RPMI7951 (cell line): ENCODE data around the gene KIF26A. TPM values are rescaled to one million over a fixed set of nuclear protein-coding genes. Genes with fewer than 3 reads are reported as not detected.

Source experiments
- DNase-seq: peaks from one replicate; pipeline ENCODE4 v3.0.0-alpha.2; 2012; ENCODE audit warnings: low read depth
- total RNA-seq: library from RNA; depleted of rRNA; stranded (reverse); fragments of >200 nt; shearing (Covaris generic); gene quantifications from 2 replicates; pipeline ENCODE4 v1.2.3, GENCODE V29; 2014

KIF26A gene
- total RNA-seq, 1 experiment from 2014 or later, result not detected

DNA sequence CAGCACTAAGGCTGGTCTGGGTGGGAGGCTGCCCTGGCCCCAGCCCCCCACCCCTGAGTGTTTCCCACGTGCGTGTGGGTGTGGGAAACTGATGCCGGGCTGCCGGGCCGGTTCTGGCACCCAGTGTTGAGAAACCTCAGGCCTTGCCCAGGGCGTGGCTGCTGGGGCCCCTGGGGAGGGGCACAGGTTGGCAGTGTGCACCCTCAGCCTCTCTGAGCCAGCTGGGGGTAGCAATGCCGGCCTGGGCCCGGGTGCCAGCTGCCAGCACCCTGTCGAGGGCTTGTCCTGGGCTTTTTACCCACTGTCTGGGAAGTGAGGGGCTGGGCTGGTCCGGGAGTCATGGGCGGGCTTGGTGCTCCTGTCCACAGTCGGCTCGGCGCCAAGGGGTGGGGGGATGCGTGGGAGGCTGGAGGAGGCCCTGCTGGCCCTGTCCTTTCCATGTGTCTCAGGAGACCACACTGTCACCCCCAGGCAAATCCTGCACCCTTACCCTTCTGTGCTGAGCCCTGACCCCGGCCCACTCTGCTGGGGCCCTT, 37.2 kb upstream of the KIF26A start:
- DNase-seq, result no peak

DNA sequence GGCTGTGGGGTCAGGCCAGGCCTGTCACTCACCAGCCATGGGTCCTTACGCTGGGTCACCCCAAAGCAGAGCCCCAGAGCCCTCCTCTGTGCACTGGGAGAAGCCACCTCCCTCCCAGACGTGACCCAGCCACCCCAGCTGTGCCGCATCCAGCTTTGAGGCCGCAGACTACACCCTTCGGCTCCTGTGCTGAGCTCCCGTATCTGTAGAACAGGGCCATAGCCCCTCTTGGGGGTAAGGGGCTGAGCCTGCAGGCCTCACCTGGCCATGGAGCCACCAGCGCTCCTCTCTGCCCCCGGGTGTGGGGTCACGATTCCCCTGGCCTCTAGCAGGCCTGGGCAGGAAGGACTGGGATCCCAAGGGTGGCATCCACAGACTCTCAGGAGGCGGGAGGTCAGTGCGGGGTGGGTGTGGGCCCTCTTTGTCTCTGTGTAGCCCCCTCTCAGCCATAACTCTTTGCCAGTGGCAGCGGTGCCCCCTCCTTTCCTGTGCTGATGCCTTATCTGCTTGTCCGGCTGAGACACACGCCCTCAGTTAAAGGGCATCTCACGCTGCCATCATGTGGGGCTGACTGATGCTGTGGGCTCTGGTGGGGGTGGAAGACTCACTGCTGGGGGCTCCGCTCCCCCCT, 36.6 kb upstream of the KIF26A start:
- no peak for DNase-seq

DNA sequence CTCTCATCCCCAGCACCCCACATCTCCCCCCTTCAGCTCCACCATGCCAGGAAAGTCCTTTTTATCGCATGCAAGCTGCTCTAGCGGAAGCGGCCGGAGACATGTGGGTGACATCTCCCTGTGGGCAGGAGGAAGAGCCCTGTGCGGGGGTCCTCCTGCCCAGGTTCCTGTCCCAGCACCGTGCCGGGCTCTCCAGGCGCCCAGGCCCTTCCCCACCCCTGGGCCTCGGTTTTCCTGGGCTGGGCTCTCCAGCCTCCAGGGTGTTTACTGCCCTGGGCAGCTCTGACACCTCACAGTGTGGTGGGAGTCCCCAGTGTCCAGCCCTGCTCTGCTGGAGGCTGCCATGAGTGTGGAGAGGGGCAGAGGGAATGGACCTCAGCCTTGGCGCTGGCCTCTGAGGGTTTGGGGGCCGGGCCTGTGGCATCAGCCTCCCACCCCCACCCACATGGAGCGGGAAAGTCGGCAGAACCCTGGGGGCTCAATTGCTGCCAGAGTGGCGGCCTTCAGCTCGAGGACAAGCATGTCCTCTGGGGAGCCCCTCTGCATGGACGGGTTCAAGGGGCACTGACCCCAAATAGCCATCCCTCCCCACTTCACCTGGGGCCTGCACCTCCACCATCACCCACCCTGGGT, 36.0 kb upstream of the KIF26A start:
- no peak for DNase-seq

DNA sequence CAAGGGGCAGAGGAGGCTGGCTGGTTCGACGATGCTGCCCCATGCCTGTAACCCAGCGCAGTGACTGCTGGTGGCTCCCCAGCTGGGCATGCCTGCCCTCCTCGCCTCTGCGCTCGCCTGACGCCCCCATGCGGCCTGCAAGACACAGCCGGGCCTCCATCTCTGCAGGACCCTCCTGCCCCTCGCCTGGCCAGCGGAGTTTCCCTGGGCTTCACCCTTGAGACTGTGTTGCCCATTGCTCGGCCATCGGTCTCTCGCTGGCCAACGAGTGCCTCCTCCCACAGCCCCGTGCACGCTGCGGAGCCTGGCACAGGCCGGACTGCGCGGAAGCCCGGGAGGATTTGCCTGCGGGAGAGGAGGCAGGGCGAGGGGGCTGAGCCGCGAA, 35.3 kb upstream of the KIF26A start:
- no peak for DNase-seq

DNA sequence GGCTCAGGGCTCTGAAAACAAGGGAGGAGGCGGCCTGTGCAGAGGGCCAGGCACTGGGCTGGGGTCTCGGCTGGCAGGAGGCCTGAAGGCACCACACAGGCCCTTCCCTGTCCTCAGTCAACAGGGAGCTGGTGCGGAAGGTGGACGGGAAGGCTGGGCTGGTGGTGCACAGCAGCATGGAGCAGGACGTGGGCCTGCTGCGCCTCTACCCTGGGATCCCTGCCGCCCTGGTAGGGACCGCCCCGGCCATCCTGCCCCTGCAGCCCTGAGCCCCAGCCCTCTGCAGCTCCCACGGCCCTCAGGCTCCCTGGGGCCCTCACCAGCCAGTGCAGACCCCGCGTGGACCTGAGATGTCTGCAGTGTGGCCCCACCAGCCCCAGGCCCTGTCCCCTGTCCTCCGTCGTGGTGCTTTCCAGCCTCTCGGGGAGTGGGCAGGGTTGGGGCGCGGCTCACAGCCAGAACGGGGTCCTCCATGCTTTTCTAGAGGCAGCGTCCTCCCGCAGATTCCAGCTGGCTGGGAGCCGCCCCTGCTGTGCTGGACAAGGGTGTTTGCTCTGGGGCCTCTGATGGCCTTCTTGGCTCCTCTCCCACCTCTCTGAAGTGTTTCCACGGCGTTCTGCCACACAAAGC, 34.8 kb upstream of the KIF26A start:
- no peak for DNase-seq

DNA sequence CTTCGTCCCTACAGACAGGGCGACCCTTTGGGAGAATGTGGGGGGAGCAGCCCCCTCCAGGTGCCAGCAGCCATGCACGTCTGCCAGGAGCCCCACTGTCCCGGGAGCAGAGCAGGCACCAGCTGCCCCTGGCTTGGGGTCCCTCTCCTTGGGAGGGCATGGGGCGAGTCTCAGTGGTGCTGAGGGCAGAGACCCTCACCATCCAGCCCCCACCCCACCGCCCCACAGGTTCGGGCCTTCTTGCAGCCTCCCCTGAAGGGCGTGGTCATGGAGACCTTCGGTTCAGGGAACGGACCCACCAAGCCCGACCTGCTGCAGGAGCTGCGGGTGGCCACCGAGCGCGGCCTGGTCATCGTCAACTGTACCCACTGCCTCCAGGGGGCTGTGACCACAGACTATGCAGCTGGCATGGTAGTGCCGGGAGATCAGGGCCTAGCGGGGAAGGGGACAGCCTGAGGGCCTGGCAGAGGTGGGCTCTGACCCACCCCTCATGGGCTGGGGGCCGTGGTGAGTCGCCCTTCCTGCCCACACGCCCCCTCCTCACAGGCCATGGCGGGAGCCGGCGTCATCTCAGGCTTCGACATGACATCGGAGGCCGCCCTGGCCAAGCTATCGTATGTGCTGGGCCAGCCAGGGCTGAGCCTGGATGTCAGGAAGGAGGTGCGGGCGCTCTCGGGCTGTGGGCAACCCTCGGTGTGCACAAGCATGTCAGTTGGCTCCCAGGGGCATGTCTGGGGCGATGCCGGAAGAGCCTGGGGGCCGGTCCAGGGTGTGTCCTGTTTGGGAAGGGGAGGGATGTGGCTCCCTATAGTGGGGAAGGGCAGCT, 34.1 kb upstream of the KIF26A start:
- no peak for DNase-seq

DNA sequence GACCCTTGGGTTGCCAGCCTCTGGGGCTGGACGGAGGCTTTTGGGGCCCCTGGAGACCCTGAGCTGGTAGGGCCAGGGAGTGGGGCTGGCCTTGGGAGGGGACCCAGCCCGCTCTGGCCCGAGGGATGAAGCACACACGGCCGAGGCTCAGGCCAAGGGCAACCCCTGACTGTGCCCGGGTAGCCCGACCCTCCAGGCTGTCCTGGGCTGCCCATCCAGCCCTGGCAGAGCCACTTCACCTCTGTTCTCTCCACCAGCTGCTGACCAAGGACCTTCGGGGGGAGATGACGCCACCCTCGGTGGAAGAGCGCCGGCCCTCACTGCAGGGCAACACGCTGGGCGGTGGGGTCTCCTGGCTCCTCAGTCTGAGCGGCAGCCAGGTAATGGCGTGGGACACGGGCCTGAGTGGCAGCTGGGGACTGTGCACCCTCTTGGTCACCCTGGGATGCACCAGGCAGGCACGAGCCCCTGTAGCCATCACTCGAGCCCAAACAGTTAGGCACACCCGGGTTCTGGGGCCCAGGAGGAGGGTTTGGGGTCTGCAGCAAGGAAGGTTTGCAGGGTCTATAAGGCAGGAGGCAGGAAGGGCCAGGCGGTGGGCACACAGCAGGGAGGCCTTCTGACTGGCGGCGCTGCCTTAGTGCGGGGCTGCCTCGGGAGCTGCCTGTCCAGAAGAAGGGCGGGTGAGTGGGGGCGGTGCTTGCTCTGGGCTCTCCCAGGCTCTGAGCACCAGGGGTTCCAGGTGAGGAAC, 33.1 kb upstream of the KIF26A start:
- DNase-seq, result no peak

DNA sequence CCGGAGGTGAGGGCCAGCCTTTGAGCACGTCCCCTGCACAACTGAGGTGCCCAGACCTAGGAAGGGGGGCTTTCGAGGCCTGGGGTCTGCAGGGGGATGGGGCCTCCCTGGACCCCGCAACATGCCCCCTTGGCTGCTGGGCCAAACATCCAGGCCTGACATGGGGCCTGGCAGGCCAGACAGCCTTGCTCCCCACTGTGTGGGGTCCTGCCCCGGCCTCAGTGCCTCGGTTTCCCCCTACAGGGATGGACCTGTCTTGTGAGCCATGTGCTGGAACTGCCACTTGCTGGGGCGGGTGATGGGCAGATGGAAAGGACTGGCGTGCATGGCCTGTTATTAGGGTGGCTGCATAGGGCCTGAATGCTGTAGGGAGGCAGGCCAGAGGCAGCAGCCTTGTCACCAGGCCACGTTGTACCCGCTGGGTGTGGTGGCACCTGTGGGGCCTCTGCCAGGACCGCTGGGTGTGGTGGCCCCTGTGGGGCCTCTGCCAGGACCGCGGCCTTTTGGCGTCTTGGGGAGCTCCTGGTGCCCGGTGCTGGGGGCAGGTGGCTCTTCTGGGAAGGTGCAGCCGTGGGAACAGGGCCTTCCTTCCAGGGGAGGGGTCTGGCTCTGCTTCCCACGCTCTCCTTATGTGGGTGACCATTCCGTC, 32.4 kb upstream of the KIF26A start:
- no peak for DNase-seq

DNA sequence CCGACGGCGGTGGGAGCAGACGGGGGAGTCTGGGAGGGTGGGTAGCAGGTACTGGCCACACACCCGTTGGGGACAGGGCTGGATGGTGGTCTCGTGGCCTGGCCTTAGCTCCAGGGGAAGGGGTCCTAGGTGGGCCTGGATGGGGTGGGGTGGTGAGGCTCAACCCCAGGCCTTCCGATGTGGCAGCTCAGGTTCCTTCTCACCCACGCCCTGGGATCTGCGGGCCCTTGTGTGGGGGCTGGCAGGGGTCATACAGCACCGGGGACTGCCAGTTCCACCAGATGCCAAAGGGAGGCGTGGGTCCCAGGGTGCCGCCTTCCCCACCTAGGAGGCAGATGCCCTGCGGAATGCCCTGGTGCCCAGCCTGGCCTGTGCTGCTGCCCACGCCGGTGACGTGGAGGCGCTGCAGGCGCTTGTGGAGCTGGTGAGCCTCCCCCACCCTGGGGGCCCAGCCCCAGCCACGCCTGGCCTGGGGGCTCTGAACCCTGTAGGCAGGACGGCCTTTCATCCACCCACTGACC, 31.9 kb upstream of the KIF26A start:
- DNase-seq, result no peak

DNA sequence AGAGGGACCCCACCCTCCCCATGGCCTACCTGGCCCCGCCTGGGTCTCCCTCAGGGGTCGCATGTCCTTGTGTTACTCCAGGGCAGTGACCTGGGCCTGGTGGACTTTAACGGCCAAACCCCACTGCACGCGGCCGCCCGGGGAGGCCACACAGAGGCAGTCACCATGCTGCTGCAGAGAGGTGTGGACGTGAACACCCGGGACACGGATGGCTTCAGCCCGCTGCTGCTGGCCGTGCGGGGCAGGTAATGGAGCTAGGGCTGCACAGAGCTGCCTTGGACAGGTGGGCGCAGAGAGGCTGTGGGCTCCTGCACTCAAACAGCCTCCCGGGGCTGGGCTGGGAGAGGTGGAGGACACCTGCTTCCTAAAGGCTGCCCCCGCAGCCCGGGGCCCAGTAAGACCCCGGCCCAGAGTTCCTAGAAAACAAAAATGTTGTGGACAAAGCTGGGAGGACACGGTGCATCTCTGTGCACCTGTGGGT, 31.2 kb upstream of the KIF26A start:
- DNase-seq, result no peak

DNA sequence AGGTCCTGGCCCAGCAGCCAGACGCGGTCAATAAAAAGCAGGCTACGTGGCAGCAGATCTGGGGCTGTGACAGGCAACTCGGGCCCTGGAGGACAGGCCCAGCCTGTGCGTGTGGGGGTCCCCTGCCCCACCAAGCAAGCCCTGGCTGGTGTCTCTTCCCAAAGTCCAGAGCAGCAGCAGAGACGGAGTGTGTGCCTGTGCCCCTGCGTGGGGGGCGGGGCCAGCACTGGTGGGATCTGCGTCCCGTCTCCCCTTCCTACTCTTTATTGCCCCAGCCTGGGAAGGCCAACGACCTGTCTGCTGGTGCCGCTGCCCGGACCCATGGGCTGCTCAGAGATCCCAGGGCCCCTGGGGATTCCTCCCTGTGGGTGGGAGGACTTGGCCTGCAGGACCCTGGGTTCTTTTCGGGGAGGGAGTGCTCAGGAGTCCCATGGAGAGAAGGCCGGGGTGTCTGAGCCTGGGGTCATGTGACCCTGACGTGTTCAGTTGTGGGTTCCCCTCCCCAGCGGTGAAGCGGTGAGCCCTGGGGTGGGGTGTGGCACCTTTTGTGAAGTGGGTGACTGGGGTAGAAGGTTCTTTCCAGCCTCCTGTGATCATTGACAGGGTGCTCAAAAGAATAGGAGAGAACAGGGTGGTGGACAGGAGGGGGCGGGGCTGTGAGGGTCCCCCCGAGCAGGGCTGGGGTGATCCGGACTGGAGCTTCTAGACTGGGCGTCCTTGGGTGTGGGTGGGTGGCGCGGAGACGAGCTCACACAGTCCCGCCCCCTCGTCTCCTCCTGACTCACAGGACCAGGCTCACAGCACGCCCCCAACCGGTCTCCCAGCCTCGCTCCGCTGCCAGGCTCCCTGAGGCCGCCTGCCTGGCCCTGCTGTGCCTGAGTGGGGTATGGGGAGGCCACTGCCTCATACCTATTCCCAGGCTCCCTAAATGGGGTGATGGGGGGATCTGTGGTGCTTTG, 30.5 kb upstream of the KIF26A start:
- no peak for DNase-seq

DNA sequence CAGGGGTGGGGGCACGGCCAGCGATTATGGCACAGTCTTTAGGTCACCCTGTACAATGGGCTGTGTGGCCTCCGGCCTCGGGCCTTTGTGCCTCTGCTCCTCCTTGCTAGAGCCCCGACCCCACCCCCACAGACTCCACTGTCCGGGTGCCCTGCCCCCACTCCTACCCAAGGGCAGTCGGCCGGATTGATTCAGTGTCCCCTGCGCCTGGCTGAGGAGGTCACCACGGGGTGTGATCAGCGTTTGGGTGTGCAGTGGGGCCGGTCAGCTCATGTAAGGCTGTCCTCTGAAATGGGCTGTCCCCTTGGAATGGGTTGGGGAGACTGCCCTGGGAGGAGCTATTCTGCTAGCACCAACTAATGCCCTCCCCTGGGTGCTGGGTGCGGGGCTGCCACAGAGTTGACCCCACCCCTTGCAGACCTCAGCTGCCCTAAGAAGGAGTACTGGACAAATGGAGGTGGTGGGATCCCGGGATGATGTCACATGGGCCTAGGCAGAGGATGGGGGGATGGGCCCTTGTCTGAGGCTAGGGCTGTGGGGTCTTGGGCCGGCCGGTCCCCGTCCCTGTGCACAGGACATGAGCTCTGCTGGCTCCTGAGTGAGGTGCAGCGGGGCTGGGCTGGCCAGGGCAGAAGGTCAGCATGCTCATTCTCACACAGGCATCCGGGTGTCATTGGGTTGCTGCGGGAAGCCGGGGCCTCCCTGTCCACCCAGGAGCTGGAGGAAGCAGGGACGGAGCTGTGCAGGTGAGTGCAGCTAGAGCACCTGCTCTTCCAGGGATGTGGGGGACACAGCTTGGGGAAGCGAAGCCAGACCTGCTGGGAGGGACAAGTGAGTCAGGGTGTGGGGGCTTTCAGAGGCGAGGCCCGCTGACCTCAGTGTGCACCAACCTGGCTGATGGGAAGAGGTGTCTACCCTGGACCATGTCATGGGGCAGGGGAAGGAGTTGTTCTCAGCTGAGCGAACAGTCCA, 29.5 kb upstream of the KIF26A start:
- no peak for DNase-seq

DNA sequence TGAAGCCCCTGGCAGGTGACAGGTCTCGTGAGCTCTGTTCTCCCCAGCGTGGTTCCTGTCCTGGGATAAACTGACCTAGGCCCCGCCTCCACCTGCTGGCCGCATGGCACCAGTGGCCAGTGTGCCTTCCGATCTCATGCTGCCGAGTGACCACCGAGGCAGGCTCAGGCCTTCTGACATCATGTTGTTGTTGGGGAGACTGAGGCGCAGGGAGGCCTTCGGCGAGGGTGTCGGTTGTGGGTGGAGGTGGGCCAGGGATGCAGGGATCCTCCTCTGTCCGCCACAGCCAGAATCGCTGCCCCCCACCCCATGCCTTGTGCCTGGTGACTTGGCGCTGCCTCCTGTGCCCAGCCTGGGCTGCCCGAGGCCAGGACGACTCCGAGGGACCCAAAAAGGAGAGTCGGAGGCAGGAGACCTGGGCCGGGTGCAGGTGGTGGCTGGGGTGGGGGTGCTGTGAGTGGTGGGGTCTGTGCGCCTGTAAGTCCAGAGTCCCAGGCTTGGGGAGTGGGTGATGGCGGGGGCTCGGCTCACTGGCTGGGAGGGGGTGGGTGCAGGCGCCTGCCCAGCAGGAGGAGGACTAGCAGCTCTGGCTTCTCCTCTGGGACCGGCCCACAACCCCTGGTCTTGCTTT, 28.5 kb upstream of the KIF26A start:
- DNase-seq, result no peak

DNA sequence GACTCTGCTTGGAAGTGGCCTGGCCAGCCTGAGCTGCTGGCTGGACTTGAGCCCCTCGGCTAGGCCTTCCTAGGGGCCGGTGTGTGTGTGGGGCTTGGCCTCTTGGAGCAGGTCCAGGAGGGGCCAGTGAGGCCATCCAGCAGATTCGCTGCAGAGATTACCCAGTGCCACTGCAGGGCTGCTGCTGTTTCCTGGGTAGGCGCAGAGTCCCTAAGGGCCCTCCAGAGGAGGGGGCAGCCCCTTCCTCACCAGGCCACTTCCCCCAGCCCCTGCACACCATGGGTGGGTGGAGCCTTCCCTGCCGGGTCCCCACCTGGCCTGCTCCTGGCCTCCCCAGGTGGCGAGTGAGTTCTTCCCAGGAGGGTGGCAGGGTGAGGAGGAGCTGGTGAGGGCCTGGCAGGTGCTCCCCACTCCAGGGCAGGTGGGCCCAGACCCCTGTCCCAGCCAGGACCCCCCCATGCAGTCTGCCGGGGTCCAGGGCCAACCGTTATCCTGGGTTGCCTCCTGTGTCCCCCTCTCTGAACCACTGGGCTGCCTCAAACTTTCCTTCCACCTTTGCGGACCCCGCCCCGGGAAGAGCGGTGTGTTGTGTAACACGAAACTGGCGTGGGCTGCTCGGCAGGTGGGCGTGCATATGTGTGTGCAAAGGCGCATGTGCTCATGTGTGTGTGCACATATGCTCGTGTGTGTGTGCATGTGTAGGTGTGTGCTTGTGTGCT, 27.7 kb upstream of the KIF26A start:
- no peak for DNase-seq

DNA sequence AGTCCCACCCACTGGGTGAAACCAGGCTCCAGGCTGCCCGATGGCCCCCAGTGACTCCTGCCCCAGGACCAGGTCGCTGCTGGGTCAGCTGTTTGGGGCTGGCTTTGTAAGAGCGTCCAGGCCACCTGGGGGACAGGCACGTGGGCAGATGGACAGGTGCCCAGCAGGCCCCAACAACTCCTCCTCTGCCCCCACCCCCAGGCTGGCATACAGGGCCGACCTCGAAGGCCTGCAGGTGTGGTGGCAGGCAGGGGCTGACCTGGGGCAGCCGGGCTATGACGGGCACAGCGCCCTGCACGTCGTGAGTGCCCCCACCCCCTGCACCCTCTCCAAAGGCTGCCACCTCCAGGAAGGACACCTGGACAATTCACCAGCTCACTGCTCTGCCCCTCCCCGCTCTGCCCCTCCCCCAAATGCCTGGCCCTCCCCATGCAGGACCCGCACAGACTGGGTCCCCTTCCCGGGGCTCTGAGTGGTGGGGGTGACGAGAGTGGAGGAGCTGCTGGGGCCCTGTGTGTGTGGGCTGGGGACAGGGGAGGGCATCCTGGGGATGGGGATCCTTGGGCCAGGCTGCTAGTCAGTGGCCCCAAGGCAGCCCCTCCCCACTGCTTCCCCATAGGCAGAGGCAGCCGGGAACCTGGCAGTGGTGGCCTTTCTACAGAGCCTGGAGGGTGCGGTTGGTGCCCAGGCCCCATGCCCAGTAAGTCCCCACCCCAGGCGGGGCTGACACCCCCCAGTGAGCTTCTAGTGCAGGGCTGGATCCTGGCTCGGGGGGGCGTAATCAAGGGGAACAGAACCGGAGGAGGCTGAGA, 26.9 kb upstream of the KIF26A start:
- DNase-seq, result no peak

DNA sequence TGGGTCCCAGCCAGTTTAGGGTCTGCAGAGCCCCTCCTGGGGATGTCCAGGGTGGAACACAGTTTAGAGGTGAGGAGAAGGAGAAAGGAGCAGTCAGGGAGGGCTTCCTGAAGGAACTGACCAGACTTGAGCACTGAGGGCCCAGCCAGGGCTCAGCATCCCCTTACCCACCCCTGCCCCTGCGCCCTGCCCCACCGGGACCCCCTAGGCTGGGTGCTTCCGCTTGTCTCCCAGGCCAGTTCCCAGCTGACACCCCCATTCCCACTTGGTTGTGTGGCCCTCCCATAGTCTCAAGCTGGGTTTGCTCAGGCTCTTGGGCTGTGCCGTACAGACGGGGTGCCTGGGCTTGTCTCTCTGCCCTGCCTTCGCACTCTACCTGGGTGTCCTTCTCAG, 26.3 kb upstream of the KIF26A start:
- no peak for DNase-seq
